Activated CD4-positive, alpha-beta T cell treated with anti-CD3 and anti-CD28 coated beads, Interleukin-10, Interleukin-2, amounts not matched to agents 100 ng/mL and 50 ng/mL, durations not matched to agents 16 hours and 8 hours (primary cell): ENCODE data around the gene EXOG.

ENCODE experiments used
- DNase-seq: peaks from one replicate; pipeline ENCODE4 v3.0.0-alpha.2; 2020

The EXOG gene

DNA sequence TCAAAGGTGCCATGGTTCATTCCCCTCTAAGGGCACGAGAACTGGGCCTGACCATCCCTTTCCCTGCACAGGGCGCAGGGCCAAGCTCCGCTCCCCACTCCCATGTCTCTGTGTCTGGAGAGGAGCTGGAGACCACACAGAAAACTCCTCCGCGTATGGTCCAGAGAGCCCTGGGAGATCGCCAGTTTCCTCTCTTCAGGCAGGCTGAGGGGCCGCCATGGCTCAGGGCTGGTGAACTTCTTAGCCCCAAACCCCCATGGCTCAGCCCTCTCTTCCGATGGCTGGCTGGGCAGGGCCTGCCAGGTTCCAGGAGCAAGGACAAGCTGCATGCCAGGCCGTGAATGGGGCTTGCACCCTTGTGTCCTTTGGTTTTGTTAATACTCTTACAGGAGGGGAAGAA is 52.9 kb downstream of the EXOG start:
- DNase-seq = no peak

DNA sequence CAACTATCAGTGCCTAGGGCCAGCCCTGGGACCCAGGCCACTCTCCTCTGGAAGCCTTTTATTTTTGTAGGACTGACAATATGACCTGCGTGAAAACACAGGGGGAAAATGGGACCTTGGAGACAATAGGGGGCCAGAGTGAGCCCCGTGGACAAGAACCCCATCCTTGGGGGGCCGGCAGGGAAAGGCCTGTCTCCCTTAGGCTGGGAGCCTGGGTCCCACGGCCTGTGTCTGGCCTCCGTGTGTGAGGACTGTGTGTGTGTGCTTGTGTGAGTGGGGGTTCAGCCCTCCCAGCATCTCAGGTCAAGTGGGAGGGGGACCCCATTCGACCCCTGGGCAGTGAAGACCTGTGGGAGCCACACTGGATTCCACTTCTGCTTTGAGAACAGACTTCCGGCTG is 53.3 kb downstream of the EXOG start:
- no peak for DNase-seq

DNA sequence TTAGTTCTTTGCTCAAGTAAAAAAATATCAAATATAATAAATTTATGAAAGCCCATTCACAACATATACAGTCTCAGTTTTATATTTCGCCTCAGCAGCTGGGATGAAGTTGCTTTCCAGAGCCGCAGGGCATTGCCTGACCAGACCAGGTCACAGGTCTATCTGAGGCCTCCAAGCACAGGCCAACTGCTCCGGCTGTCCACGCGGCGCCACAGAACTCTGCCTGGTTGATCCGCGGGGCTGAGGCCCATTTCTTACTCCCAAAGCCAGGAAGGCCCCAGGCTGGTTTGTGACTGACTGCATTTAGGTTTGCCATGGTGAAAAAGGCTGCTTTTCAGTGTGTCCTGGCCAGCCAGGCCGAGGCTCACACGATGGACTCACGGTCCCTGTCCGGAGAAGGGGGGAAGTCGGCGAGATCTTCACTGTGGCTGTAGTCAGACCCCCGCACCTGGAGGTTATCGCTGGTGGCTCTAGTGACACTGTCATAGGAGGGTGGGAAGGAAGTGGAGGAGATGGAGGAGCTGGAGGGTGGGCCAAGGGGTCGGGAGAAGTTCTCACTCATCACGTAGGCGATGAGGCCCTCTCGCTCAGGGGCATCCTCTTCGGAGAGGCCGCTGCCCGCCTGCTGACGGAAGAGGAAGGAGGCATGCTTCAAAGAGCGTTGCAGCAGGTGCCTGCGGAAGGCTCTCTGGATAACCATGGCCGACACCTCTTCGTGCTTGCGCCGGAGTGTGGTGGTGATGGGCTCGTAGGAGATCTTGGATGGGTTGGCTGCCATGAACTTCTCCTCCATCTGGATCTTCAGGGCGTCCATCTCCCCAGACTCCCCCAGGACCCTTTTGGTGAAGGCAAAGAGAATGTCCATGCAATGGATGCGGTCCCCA is 54.1 kb downstream of the EXOG start:
- no peak for DNase-seq

DNA sequence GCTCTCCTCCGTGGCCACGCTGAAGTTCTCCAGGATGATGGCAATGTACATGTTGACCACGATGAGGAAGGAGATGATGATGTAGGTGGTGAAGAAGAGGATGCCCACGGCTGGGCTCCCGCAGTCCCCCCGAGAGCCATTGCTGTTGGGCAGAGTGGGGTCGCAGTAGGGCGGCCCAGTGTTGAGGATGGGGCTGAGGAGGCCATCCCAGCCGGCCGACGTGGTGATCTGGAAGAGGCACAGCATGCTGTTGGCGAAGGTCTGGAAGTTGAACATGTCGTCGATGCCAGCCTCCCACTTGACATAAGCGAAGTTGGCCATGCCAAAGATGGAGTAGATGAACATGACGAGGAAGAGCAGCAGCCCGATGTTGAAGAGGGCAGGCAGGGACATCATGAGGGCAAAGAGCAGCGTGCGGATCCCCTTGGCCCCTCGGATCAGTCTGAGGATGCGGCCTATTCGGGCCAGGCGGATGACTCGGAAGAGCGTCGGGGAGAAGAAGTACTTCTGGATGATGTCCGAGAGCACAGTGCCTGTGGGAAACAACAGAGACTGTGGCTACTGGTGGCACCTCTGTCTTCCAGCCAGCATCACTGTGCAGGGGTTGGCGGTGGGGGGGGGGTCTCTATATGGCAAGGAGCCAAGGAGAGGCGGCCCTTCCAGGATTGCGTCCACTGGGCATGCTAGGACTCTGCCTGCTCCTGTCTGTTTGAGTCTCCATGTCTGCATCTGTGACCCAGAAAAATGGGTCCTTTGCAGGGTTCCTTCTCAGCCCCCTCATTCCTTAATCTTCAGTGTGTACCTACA is 55.1 kb downstream of the EXOG start:
- DNase-seq = no peak

DNA sequence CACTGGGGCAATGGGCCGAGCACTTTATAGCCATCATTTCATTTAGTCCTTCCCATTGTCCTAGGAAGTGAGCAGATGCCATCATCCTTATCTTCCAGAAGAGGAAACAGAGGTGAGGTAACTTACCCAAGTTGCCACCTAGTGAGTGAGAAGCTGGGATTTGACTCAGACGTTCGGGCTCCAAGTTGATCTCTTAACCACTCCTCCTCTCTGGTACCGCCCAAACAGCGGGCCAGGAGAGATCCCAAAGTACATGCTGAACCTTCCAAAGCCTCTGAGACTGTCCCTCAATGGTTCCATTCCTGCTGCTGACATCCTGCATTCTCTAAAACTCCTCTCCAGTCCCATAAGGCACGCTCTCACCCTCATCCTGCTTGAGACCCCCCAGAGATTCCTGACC is 56.2 kb downstream of the EXOG start:
- no peak for DNase-seq

DNA sequence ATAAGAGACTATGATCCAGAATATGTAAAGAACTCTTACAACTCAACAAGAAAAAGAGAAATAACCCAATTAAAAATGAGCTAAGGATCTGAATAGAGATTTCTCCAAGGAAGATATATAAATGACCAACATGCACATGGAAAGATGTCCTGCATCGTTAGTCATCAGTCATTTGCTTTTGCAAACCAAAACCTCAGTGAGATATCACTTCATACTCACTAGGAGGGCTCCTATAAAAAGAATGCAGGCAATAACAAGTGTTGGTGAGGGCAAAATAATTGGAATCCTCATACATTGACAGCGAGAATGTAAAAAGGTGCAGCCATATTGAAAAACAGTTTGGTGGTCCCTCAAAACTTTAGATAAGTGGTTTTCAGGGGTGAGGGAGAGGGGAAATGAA is 56.9 kb downstream of the EXOG start:
- DNase-seq = no peak

DNA sequence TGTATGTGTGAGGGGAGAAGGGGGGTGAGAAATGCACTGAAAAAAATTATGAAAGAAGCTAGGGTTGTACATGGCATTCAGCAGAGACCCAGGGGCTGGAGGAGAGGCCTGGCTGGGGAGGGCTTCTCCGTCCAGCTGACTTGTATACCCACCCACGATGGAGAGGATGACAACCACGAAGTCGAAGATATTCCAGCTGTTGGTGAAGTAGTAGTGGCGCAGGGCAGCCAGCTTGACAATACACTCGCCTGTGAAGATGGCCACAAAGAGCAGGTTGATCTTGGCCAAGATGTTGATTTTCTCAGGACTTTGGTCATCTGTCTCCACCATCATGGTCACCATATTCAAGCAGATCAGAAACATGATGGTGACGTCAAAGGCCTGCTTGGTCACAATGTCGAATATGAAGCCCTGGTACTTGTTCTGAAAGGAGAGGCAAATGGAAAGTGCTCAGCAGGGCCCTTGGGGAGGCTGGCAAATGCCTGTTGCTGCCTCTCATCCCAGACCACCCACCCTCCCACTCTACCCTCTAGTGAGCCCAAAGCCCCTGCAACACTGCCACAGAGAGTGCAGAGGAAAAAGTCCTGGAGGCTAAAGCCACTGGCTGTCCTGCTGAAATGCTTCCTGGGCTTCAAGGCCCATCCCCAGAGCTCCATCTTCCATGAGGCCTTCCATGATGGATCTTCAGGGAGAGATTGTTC is 58.1 kb downstream of the EXOG start:
- no peak for DNase-seq

DNA sequence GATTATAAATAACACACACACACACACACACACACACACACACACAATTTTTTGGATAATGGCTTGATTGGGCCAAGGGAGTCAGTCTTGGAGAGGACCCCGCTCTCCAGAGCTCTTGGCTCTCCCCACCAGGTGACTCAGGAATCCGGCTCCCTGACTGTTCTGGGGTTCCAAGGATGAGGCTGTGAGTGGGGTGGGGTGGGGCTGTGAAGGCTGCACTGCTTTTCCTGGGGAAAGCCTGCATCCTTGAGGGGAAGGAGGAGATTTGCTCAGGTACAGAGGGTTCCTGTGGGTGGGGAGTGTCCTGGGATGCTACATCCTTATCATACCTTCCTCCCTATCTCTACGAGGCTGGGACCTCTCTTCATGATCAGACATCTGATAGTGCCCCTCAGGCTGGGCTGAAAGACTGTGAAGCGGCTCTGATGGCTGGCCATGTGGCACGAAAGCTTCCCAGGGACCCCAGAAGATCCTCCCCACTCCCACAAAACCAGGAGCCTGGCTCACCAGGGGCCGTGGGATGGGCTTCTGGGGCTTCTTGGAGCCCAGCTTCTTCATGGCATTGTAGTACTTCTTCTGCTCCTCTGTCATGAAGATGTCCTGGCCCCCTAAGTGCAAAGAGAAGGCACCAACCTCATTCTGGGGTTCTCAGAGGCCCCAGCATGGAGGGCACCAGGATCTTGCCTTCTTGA is 59.2 kb downstream of the EXOG start:
- DNase-seq = no peak

DNA sequence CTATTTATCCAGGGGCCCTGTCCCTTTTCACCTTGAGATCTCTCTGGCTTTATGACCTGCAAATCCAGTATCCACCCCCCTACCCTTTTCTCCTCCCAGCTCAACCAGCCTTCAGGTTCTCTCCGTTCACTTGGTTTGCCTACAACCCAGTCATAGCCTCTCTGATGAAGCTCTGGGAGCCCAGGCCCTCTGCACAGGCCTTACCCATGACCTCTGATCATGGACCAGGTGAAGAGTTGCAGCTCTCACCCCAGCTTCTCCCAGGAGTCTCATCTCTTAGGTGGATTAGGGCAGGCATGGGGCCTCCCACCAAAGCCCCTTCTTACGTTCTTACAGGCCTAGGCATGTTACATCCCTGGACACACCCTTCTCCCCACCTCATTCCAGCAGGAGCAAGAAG is 59.8 kb downstream of the EXOG start:
- DNase-seq = no peak

DNA sequence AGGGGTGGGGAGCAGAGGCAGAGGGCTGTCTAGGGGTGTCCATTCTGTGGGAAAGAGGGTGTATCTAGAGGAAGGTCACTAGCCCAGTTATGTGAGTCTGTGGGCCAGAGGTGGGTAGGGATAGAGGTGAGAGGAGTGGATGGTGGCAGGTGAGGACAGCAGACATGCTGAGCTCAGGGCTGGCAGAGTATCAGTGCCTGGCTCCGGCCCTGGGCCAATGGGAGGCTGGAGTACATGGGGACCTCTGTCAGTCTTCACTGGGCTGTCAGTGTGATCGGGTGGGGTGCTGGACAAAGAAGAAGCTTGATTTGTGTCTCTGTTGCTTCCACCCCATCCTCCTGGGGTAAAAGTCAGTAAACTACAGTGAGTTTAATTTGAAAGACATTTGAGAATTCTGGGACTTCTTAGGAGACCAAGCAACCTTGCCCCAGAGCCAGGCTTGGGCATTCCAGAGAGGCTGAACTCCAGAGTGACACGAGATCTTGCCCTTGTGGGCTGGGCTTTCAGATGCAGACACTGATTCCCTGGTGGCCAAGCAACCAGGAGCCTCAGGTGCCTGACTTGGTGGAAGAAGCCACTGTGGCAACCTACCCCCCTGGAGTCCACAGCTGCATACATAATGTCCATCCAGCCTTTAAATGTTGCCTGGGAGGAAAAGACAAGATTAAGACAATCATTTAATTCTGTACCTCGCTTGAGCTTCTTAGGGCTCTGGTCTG is 60.7 kb downstream of the EXOG start:
- no peak for DNase-seq

DNA sequence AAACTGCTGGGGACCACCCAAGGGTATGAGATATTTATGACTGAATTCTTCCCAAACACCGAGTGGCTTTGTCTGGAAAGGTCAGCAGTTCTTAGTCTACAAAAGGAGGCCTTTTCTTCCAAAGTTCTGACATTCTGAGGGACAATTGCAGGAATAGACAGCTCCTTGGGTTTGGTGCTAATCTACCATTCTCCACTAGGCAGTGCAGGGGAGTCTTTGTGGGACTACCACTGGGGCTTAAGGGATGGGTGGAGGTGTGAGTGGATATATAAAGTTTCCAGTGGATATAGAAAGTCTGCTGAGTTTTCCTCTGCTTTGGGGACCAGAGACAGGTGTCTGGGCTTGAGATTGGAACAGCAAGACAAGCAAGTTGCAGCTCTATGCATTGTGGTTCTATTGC is 62.7 kb downstream of the EXOG start:
- no peak for DNase-seq

DNA sequence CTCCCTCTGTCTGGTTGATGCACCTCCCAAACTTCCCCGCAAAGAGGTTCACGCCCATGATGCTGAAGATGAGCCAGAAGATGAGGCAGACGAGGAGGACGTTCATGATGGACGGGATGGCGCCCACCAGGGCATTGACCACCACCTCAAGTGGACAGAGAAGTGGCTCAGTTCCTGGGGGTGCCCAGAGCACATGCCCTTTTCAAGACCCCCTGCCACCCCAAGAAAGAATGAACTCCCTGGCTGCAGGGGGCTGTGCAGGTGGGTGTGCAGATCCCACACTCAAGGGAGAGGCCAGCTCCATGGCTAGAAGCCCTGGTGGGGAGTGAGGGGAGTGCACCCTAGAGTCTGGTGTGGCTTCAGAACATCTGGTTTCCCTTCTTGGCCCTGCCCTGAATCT is 64.1 kb downstream of the EXOG start:
- DNase-seq = no peak

DNA sequence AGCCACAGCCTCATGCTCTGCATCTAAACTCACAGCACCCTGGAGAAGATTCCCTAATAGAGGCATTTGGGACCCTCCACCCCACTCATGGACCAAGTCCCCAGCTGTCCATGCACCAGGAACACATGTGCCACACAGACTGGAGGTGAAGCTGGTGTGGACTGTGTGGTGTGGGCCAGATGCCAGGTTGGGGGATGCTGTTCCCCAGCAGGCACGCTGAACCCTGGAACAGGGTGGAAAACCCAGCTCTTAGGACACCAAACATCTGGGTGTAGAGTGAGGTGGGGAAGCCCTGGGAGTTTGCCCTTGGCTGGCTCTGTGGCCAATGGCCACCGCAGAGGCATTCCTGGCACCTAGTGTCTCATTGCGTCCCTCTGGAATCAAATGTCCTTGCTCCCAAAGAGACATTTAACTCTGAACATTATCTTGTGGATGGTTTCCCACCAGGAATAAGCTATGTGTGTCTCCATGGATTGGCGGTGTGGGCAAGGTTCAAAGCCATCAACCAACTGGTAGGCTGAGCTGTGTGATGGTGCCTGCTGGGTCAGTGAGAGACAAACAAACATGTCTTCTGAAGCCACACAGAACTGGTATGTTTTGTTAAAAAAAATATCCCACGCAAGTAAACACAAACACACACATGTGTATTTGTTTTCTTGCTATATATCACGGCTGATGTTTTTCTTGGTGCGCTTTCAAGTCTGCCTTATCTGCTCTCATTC is 65.0 kb downstream of the EXOG start:
- no peak for DNase-seq

DNA sequence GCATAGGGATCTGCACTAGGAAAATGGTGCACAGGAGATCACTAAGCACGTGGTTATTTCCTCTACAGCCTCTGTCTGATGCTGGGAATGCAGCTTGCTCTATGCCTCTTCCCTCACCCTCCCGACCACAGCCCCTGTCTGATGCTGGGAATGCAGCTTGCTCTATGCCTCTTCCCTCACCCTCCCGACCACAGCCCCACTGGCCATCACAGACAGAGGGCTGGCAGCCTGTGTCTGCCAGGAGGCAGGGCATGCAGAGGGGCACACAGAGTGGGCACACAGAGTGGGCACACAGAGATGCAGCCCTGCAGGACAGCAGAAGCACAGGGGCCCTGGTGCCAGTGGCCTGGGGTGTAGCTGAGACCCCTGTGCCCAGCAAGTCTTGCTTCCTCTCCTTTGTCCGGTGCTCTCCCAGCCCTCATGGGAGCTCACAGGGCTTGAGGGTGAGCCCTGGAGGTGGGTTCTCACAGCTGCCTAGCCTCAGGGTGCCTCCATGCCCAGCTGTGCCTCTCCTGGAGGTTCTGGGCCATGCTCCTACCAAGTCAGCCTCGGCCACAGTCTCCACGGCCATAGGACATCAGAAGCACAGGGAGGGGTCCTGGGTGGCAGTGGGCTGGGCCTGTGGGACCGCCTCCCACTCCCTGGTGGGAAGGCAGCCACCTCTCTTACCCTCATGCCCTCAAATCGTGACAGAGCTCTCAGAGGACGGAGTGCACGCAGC is 65.8 kb downstream of the EXOG start:
- no peak for DNase-seq

DNA sequence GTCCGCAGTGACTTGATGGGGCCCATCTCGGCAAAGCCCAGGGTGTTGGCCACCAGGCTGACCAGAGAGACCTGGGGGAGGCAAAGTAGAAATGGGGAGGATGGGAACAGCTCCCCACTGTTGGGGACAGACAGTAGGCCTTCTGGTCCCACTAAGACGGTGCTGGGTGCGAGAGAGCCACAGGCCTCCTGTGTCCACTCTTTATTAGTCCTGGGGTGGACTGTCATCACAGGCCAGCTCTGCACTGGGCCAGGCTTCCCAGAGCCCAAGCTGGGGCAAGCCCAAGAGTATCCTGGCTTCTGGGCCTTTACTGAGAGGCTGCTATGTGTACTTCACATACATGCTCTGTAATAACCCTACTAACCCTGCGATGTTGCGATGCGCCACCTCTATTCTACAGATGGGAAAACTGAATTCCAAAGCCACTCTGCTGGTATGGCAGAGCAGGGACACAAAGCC is 66.4 kb downstream of the EXOG start:
- no peak for DNase-seq

DNA sequence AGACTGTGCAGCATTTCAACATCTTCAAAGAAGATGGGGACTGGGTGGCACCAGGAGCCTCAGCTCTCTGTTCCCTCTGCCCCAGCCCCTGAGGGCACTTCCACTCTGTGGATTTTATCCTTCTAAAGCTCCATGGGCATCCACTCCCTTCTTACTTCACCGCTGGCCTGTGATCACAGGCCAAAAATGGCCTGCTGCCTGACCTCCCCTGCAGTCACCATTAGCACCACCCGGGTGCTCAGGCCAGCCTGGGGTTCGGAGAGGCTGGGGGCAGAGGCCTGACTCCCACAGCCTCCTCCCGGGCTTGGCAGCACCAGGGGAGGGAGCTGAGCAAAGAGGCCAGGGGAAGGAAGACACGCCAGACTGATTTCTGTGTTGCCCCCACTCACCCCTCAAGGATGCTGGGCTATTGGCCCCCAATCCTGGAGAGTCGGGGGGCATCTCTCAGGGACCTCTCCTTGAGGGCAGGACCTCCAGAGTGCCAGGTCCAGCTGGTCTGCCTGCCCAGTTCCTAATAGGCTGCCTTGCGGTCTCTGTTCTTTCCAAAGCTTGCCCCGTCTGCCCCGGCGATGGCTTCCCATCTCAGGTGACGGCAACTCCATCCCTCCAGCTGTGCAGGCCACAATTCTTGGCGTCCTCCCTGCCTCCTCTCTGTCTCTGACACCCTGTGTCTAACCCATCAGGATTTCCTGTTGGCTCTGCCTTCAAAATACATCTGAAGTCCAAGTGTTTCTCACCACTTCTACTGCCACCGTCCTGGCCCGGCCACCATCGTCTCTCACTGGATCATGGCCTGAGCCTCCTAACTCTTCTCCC is 67.1 kb downstream of the EXOG start:
- no peak for DNase-seq

DNA sequence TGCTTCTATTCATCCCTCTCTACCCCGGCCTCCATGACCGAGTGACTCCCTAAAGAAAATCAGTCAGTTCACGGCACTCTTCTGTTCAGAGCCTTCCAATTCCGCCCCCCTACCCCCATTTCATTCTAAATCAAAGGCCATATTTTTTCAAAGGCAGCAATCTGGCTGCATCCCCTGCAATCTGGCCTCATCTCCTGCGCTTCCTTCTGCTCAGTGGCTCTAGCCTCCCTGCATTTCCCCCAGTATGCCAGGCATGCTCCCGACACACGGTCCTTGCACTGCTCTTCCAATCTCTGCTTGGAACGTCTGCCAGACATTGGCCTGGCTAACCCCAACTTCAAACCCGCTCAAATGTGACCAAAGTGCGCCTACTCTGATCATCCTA is 67.7 kb downstream of the EXOG start:
- DNase-seq = no peak

DNA sequence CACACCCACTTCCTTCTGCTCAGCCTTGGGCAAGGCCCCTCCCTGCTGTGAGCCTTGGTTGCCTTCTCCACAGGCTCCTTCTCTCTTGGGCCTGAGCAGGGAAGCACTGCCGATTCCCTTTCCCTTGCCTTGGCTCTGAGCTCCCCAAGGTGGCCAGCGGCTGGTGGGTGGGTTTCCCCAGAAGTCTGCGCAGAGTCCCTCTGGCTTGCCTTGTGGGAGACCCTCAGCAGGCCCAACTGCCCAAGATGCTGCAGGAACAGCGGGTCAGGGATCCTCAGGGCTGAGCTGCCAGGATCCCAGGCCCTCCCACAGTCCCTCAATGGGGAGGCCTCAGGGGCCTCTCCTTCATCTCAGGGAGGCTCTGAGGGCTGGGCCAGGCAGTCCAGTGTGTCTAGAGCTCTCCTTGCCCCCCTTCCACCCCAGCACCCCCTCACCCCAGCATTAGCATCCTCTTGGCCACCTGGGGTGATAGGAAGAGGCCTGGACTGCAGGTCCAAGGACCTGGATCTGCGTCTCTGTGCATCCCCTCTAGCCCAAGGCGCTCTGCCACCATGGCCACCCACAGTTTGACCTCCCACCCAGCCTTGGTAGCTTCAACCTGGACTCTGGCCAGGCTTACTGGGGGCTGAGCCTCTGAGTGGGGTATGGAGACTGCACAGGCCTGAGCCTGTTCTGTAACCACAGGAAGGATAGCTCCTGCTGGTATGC is 68.6 kb downstream of the EXOG start:
- no peak for DNase-seq
